H1 (cell line): Measurements from ENCODE around the gene GREB1. TPM values are rescaled to one million over a fixed set of nuclear protein-coding genes. Genes with fewer than 3 reads are reported as not detected.

Experiments used
- CTCF ChIA-PET: fragments of 300-600 bp; sonication (Branson Sonifier 250); formaldehyde crosslinking; loops from one replicate; lab custom pipeline; 2021; ENCODE audit not compliant: partially characterized antibody; lab: Charles Lee
- POLR2A ChIA-PET: fragments of 300-600 bp; sonication (Branson Sonifier 250); formaldehyde crosslinking; loops from one replicate; lab custom pipeline; 2021; ENCODE audit warnings: inconsistent platforms; ENCODE audit not compliant: partially characterized antibody; lab: Charles Lee
- DNase-seq, 2 experiments: peaks; one replicate each; pipeline versions ENCODE4 v3.0.0 to v3.0.0-alpha.2; 2010 to 2022; ENCODE audit warnings: low spot score in 2 of 2, low read depth in 1 of 2, mixed read lengths in 1 of 2
- FAIRE-seq: peaks from 2 replicates; lab custom pipeline; 2011; peaks lifted over from hg19 to GRCh38; lab: Jason Lieb, UNC
- H2AFZ ChIP-seq: 2 replicates; pipeline ENCODE4 v1.8.1; 2012; ENCODE audit warnings: low read length, inconsistent platforms
- H2AK5ac ChIP-seq: 2 replicates; pipeline ENCODE4 v1.6.1; 2013; ENCODE audit warnings: low read depth, low read length
- H2BK120ac ChIP-seq: replicated peaks from 2 replicates; pipeline ENCODE3; 2013; ENCODE audit warnings: low read depth, low read length, inconsistent platforms
- H2BK12ac ChIP-seq: 2 replicates; pipeline ENCODE4 v1.6.1; 2013; ENCODE audit warnings: low read depth, low read length
- H2BK15ac ChIP-seq: 2 replicates; pipeline ENCODE4 v1.6.1; 2013; ENCODE audit warnings: low read length
- H2BK20ac ChIP-seq: 2 replicates; pipeline ENCODE4 v1.6.1; 2013; ENCODE audit warnings: low read length
- H2BK5ac ChIP-seq: 2 replicates; pipeline ENCODE4 v1.6.1; 2013; ENCODE audit warnings: low read depth, low read length
- H3K14ac ChIP-seq: 2 replicates; pipeline ENCODE4 v1.6.1; 2013; ENCODE audit warnings: inconsistent platforms; ENCODE audit not compliant: insufficient read length
- H3K18ac ChIP-seq: 2 replicates; pipeline ENCODE4 v1.6.1; 2013; ENCODE audit warnings: low read length; ENCODE audit errors: extremely low read depth
- H3K23ac ChIP-seq: 2 replicates; pipeline ENCODE4 v1.6.1; 2013; ENCODE audit warnings: inconsistent platforms; ENCODE audit not compliant: insufficient read length
- H3K23me2 ChIP-seq: 2 replicates; pipeline ENCODE4 v1.6.1; 2013; ENCODE audit warnings: low read depth, low read length
- H3K27ac ChIP-seq: 2 replicates; pipeline ENCODE4 v1.6.1; 2011; ENCODE audit warnings: low read depth, low read length, inconsistent platforms
- H3K27me3 ChIP-seq, 4 experiments: replicated peaks in 1 of 4; 1 replicate in 1 of 4; 2 replicates in 3 of 4; pipeline versions ENCODE4 v1.6.1 to v1.8.1; 2011 to 2013; ENCODE audit warnings: low read length in 3 of 4, mild to moderate bottlenecking in 3 of 4, inconsistent platforms in 2 of 4, mixed read lengths in 2 of 4, moderate library complexity in 1 of 4; ENCODE audit not compliant: control insufficient read depth in 3 of 4, insufficient read depth in 3 of 4; ENCODE audit errors: extremely low read depth in 1 of 4
- H3K36me3 ChIP-seq, 4 experiments: 2 replicates each; pipeline versions ENCODE4 v1.6.1 to v1.8.1; 2011 to 2013; ENCODE audit warnings: mild to moderate bottlenecking in 4 of 4, low read length in 3 of 4, moderate library complexity in 2 of 4, control low read depth in 1 of 4, inconsistent platforms in 1 of 4; ENCODE audit not compliant: insufficient read depth in 4 of 4, control insufficient read depth in 2 of 4
- H3K4ac ChIP-seq: replicated peaks from 2 replicates; pipeline ENCODE3; 2013; ENCODE audit warnings: low read length, low read depth, mixed read lengths, inconsistent platforms; ENCODE audit not compliant: insufficient read length
- H3K4me1 ChIP-seq, 4 experiments: replicated peaks in 1 of 4; 1 replicate in 1 of 4; 2 replicates in 3 of 4; pipeline versions ENCODE4 v1.6.1 to v1.8.1; 2011 to 2013; ENCODE audit warnings: low read length in 3 of 4, inconsistent platforms in 2 of 4, mixed read lengths in 1 of 4; ENCODE audit not compliant: insufficient read depth in 4 of 4, control insufficient read depth in 3 of 4
- H3K4me2 ChIP-seq, 2 experiments: 2 replicates each; pipeline versions ENCODE4 v1.6.1 to v1.8.1; 2011 to 2013; ENCODE audit warnings: low read depth in 2 of 2, low read length in 2 of 2, control low read depth in 1 of 2, inconsistent platforms in 1 of 2, mild to moderate bottlenecking in 1 of 2; ENCODE audit not compliant: insufficient read depth in 1 of 2
- H3K4me3 ChIP-seq, 4 experiments: fragments of 200-600, 300-600 bp in 1 of 4; sonication (generic), shearing (Covaris generic), sonication (Bioruptor Twin) in 1 of 4; 2 replicates each; pipeline versions ENCODE4 v1.5.1 to v1.8.1; 2011 to 2016; ENCODE audit warnings: low read length in 4 of 4, low read depth in 3 of 4, control low read depth in 2 of 4, inconsistent platforms in 2 of 4, mild to moderate bottlenecking in 2 of 4, mixed read lengths in 1 of 4, moderate library complexity in 1 of 4; ENCODE audit not compliant: insufficient read depth in 2 of 4; ENCODE audit errors: extremely low read depth in 1 of 4
- H3K56ac ChIP-seq: replicated peaks from 2 replicates; pipeline ENCODE3; 2013; ENCODE audit warnings: low read depth, mild to moderate bottlenecking, mixed read lengths, low read length, inconsistent platforms; ENCODE audit not compliant: insufficient read length
- H3K79me1 ChIP-seq: 2 replicates; pipeline ENCODE4 v1.6.1; 2013; ENCODE audit warnings: low read depth, low read length, control low read depth
- H3K79me2 ChIP-seq, 2 experiments: 2 replicates each; pipeline versions ENCODE4 v1.6.1 to v1.8.1; 2012 to 2013; ENCODE audit warnings: low read length in 2 of 2, mild to moderate bottlenecking in 2 of 2, inconsistent platforms in 1 of 2; ENCODE audit not compliant: insufficient read depth in 2 of 2, control insufficient read depth in 1 of 2
- H3K9ac ChIP-seq, 4 experiments: replicated peaks in 1 of 4; 1 replicate in 1 of 4; 2 replicates in 3 of 4; pipeline versions ENCODE4 v1.6.1 to v1.8.1; 2011 to 2013; ENCODE audit warnings: low read depth in 3 of 4, low read length in 3 of 4, control low read depth in 2 of 4, mild to moderate bottlenecking in 2 of 4, moderate library complexity in 2 of 4, inconsistent platforms in 1 of 4; ENCODE audit errors: extremely low read depth in 1 of 4
- H3K9me3 ChIP-seq, 2 experiments: 2 replicates each; pipeline versions ENCODE4 v1.6.1 to v1.8.1; 2012 to 2013; ENCODE audit warnings: mild to moderate bottlenecking in 2 of 2, moderate library complexity in 2 of 2, control low read depth in 1 of 2, inconsistent platforms in 1 of 2, low read depth in 1 of 2, low read length in 1 of 2, mixed read lengths in 1 of 2; ENCODE audit not compliant: insufficient read depth in 2 of 2
- H4K20me1 ChIP-seq, 2 experiments: replicated peaks in 1 of 2; 2 replicates each; pipeline versions ENCODE3 to v1.8.1; 2011 to 2013; ENCODE audit warnings: inconsistent platforms in 2 of 2, low read length in 2 of 2, mild to moderate bottlenecking in 1 of 2; ENCODE audit not compliant: insufficient read depth in 2 of 2, control insufficient read depth in 1 of 2
- H4K5ac ChIP-seq: 2 replicates; pipeline ENCODE4 v1.6.1; 2013; ENCODE audit warnings: low read length, low read depth, mixed read lengths, inconsistent platforms; ENCODE audit not compliant: insufficient read length
- H4K8ac ChIP-seq: 2 replicates; pipeline ENCODE4 v1.8.0; 2013; ENCODE audit warnings: mild to moderate bottlenecking, moderate library complexity, low read length, inconsistent platforms; ENCODE audit not compliant: insufficient read depth; ENCODE audit errors: extremely low read depth
- H4K91ac ChIP-seq: replicated peaks from 2 replicates; pipeline ENCODE3; 2013; ENCODE audit warnings: low read length, mixed read lengths, inconsistent platforms; ENCODE audit not compliant: insufficient read length
- CREB1 ChIP-seq: IDR thresholded peaks from 2 replicates; pipeline ENCODE4 v1.6.1; 2012; ENCODE audit warnings: inconsistent platforms
- RAD21 ChIP-seq, 2 experiments: IDR thresholded peaks in 1 of 2; conservative IDR thresholded peaks in 1 of 2; 2 replicates each; pipeline ENCODE4 v1.6.1; 2011; ENCODE audit warnings: low read depth in 2 of 2, low read length in 2 of 2, improper control_type of control experiment in 1 of 2, inconsistent platforms in 1 of 2, mild to moderate bottlenecking in 1 of 2, moderate library complexity in 1 of 2
- SAP30 ChIP-seq: fragments of 300-600 bp; sonication (generic); IDR thresholded peaks from 2 replicates; pipeline ENCODE4 v1.7.1; 2012; ENCODE audit warnings: low read length, moderate library complexity, mild to moderate bottlenecking, inconsistent platforms; ENCODE audit not compliant: insufficient read depth, insufficient replicate concordance
- SIN3A ChIP-seq, 2 experiments: IDR thresholded peaks in 1 of 2; conservative IDR thresholded peaks in 1 of 2; 2 replicates each; pipeline ENCODE4 v1.6.1; 2011 to 2012; ENCODE audit warnings: low read length in 2 of 2, improper control_type of control experiment in 1 of 2, low read depth in 1 of 2, mild to moderate bottlenecking in 1 of 2
- TEAD4 ChIP-seq: IDR thresholded peaks from 2 replicates; pipeline ENCODE4 v1.6.1; 2012; ENCODE audit warnings: low read depth, low read length, inconsistent platforms, mixed read lengths
- WGBS, 2 experiments: shearing (Covaris generic) in 1 of 2; methylation state at CpG; one replicate each; pipeline versions ENCODE4 v1.1.6 to v1.1.7; 2013 to 2015; ENCODE audit warnings: low lambda C conversion rate in 2 of 2, mixed read lengths in 2 of 2, inconsistent platforms in 1 of 2, low coverage in 1 of 2, missing lambda C conversion rate in 1 of 2; ENCODE audit not compliant: insufficient replicate concordance in 2 of 2, insufficient coverage in 1 of 2, insufficient read length in 1 of 2; ENCODE audit errors: extremely low coverage in 1 of 2, missing lambda C conversion rate in 1 of 2; 5-methylcytosine and 5-hydroxymethylcytosine counted together
- polyA plus RNA-seq, 7 experiments: library from polyadenylated mRNA; depleted of rRNA in 3 of 7; stranded (reverse) in 5 of 7; unstranded in 2 of 7; fragments of >200 nt in 5 of 7; fragments of 200-250 nt in 2 of 7; gene quantifications; 1 replicate in 5 of 7; 2 replicates in 1 of 7; 4 replicates in 1 of 7; pipeline versions ENCODE4 v1.2.1 to v1.2.3, GENCODE V29; 2011 to 2013; ENCODE audit warnings: missing spikeins in 2 of 7, mixed read lengths in 2 of 7
- total RNA-seq: library from RNA; stranded (reverse); fragmentation: NEBNext Ultra II Directional; extraction: Animal tissue kit (Norgen Biotek cat#: 25700); gene quantifications from 2 replicates; pipeline ENCODE4 v1.2.1, GENCODE V29; 2021
- TF ChIP-seq, protein P1 (sequence below): IDR thresholded peaks from 2 replicates; pipeline ENCODE4 v1.6.1; 2012; ENCODE audit warnings: inconsistent platforms

Gene GREB1
- total and polyA plus RNA-seq, 2 of the 8 experiments (the other 6 are each of a cell fraction or from before 2014, with no cell fraction given): 7.9 to 43.4 TPM

DNA sequence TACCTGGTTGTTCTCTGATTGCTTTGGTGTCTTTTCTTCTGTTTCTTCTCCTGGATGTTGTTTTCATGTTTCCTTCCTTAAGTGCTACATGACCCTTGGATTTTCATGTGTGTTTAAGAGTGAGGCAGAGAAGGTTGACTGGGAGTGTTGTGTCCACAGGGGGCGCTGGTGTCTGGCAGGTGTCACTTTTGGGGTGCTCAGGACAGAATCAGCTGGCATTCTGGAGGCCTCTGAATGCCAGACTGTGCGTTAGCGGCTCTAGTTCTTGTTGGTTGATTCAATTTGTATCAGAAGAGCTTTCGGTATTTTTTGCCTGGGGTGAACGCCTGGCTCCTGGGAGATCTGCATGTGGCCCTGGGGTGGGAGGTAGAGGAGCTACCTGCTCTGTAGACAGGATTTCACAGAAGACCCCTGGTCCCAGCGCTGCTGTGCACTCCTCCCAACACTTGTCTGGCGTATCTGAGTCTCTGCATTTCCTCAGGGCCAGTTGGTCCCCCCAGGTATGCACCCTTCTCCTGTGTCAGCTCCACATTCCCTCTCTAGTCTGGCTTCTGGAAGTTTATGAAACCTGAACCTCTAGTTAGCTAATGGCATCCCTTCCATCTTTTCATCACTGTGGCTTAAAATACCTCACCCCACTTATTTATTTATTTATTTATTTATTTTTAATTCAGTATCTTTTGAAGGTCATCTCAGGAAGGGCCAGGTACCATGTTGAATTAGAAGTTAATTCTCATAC, 1.1 kb downstream of the GREB1 start:
- no peak overlapping the region for H3K23ac ChIP-seq
- no peak overlapping the region for H3K27ac ChIP-seq
- H3K14ac ChIP-seq: no peak overlapping the region
- no peak overlapping the region for H3K4me3 ChIP-seq
- no peak overlapping the region for H3K18ac ChIP-seq
- no peak overlapping the region for H4K5ac ChIP-seq
- H3K56ac ChIP-seq: no peak overlapping the region
- ChIA-PET POLR2A (interaction anchor here (1.3 kb wide), 1 partner anchor 47 kb away, joined by 3 read pairs; no protein-coding TSS in a partner anchor), CTCF (interaction anchor here (0.6 to 22.6 kb wide), 35 partner anchors 8 to 243 kb away, joined by 3 to 377 read pairs (median 7); no protein-coding TSS in a partner anchor)
- H2AFZ ChIP-seq: no peak overlapping the region
- no peak overlapping the region for H4K91ac ChIP-seq
- no peaks in the 10 kb centered on the region for H3K23me2 ChIP-seq
- H3K36me3 ChIP-seq: no peaks in the 10 kb centered on the region
- H3K4me1 ChIP-seq: peaks cover 9 to 14% (median 10%) of the 10 kb centered on the region in 4 experiments
- H2BK20ac ChIP-seq: no peak overlapping the region
- H4K20me1 ChIP-seq: peaks cover 0 to 8% of the 10 kb centered on the region in 2 experiments
- no peak overlapping the region for H4K8ac ChIP-seq
- H2BK12ac ChIP-seq: no peak overlapping the region
- H3K9me3 ChIP-seq: no peaks in the 10 kb centered on the region
- H3K4ac ChIP-seq: no peak overlapping the region
- H3K4me2 ChIP-seq: no peak overlapping the region
- no peaks in the 10 kb centered on the region for H3K79me2 ChIP-seq
- peak in 1 of 2 experiments; percentile 76 for DNase-seq
- no peak overlapping the region for H2BK15ac ChIP-seq
- H2BK5ac ChIP-seq: no peak overlapping the region
- H3K27me3 ChIP-seq: no peaks in the 10 kb centered on the region
- FAIRE-seq: peak; percentile 57
- no peak overlapping the region for H2AK5ac ChIP-seq
- WGBS, 2 experiments: 74% methylated on average over 7 of the region's 7 CpGs; no CpG with 5 or more reads in 1 of the 2 experiments
- no peak overlapping the region for H3K9ac ChIP-seq
- no peak overlapping the region for H2BK120ac ChIP-seq
- peaks cover 7% of the 10 kb centered on the region for H3K79me1 ChIP-seq
- TF ChIP-seq CREB1 (0 out of 2 replicates have a peak, but pooled peaks have one; percentile 19), SAP30 (no peak), RAD21 (IDR thresholded peaks at IDR 0.05 in 1 of 2, conservative IDR thresholded peaks at IDR 0.05 in 1 of 2; ENCODE audit: low read depth in 2 of 2, low read length in 2 of 2) (peak; percentile 70 to 79), TEAD4 (no peak), SIN3A (conservative IDR thresholded peaks at IDR 0.05 in 1 of 2, IDR thresholded peaks at IDR 0.05 in 1 of 2; ENCODE audit: low read depth in 1 of 2, low read length in 2 of 2) (peak in 1 of 2 experiments; percentile 68; a peak in 1 of 4 replicates)
- TF ChIP-seq, protein P1, sequence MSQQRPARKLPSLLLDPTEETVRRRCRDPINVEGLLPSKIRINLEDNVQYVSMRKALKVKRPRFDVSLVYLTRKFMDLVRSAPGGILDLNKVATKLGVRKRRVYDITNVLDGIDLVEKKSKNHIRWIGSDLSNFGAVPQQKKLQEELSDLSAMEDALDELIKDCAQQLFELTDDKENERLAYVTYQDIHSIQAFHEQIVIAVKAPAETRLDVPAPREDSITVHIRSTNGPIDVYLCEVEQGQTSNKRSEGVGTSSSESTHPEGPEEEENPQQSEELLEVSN: no peak
